ENCODE measurements around the gene MSANTD3. TPM values are rescaled to one million over a fixed set of nuclear protein-coding genes. Genes with fewer than 3 reads are reported as not detected.

The MSANTD3 gene
- total RNA-seq, 1 experiment from 2014 or later, result 86.9 TPM

DNA sequence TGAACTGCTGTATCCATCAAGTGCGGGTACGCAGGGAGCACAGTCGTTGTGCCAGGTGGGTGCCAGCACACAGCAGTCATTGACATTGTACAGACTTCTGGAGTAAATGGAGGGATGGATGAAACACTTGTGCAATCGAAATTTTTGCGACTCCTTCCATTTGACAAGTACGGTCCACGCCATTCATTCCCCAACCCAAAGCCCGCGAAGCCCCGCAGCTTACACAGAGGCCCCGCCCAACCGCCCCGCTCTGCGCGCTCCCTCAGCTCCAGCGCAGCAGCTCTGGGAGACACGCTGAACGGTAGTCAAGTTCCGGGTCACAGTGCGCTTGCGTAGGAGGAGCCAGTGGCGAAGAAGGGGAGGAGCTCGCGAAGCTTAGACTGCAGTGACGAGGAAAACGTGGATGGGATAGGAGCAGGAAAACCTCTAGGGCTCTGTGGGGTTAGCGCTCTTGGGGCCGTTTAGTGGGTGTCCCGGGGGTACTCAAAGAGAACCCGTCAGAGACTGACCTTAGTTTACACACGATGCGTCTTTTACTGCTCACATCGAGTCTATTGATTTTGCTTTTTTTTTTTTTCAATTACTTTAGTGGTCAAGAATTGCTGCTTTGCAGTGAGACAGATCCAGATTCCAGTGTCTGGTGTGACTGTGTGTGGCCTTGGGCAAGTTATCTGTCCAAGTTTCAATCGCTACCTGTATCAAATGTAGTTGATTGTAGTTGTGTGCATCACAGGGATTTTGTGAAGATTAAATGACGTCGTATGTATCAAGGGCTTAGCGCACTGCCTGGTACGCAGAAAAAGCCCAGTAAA lies 15.3 kb upstream of the MSANTD3 start:
- Histone ChIP-seq H3K9ac (ENCODE audit: low read length) (peak overlapping the region; percentile 27; the same call in 1 of the 2 replicates), H3K4me3 (ENCODE audit: low read length) (peak overlapping the region; percentile 56), H3K36me3 (ENCODE audit: low read depth, low read length) (no peaks in the 10 kb centered on the region), H3K4me2 (ENCODE audit: low read length) (peak overlapping the region; percentile 76), H4K20me1 (ENCODE audit: low read length) (no peaks in the 10 kb centered on the region), H3K9me3 (ENCODE audit: low read length) (no peaks in the 10 kb centered on the region), H3K27ac (ENCODE audit: low read length) (no peak overlapping the region), H3K27me3 (ENCODE audit: low read length) (no peaks in the 10 kb centered on the region), H3K79me2 (ENCODE audit: low read length) (no peaks in the 10 kb centered on the region), H3F3A (ENCODE audit: low read length, unreplicated experiment) (no peaks in the 10 kb centered on the region), H2AFZ (ENCODE audit: low read length) (peak overlapping the region; percentile 94), H3K9me2 (replicated peaks; ENCODE audit: low read length) (no peaks in the 10 kb centered on the region), H3K4me1 (ENCODE audit: insufficient read depth, low read length) (peaks cover 4% of the 10 kb centered on the region; the same call in 1 of the 2 replicates)
- TF ChIP-seq, protein P1, sequence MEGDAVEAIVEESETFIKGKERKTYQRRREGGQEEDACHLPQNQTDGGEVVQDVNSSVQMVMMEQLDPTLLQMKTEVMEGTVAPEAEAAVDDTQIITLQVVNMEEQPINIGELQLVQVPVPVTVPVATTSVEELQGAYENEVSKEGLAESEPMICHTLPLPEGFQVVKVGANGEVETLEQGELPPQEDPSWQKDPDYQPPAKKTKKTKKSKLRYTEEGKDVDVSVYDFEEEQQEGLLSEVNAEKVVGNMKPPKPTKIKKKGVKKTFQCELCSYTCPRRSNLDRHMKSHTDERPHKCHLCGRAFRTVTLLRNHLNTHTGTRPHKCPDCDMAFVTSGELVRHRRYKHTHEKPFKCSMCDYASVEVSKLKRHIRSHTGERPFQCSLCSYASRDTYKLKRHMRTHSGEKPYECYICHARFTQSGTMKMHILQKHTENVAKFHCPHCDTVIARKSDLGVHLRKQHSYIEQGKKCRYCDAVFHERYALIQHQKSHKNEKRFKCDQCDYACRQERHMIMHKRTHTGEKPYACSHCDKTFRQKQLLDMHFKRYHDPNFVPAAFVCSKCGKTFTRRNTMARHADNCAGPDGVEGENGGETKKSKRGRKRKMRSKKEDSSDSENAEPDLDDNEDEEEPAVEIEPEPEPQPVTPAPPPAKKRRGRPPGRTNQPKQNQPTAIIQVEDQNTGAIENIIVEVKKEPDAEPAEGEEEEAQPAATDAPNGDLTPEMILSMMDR (conservative IDR thresholded peaks at IDR 0.05; ENCODE audit: low read depth, low read length), result no peak
- TF ChIP-seq EZH2phosphoT487 (IDR thresholded peaks at IDR 0.05; ENCODE audit: borderline replicate concordance, low read length) (no peak), EZH2 (IDR thresholded peaks at IDR 0.05; ENCODE audit: low read length, unreplicated experiment) (no peak)
- BruUV-seq (replicated peaks), result no TSS peak
- DNase-seq (peak; percentile 83), ATAC-seq (peak; percentile 95)
- intact Hi-C loops (cut with micrococcal nuclease), result no loop called here
- ChIA-PET POLR2A (ENCODE audit: unreplicated experiment) (interaction anchor here (0.6 to 1.0 kb wide), 4 partner anchors 18 to 112 kb away, joined by 3 read pairs; no protein-coding TSS in a partner anchor), CTCF (interaction anchor here (0.6 to 0.7 kb wide), 2 partner anchors 37 to 189 kb away, joined by 3 to 5 read pairs; no protein-coding TSS in a partner anchor)

- intact Hi-C loops (cut with micrococcal nuclease), result no loop called here
- Histone ChIP-seq H4K20me1 (ENCODE audit: low read length) (no peaks in the 10 kb centered on the region), H3K4me3 (ENCODE audit: low read length) (no peak overlapping the region), H3K4me2 (ENCODE audit: low read length) (no peak overlapping the region), H3F3A (ENCODE audit: low read length, unreplicated experiment) (no peaks in the 10 kb centered on the region), H3K9ac (ENCODE audit: low read length) (no peak overlapping the region), H3K27me3 (ENCODE audit: low read length) (no peaks in the 10 kb centered on the region), H3K36me3 (ENCODE audit: low read depth, low read length) (no peaks in the 10 kb centered on the region), H3K79me2 (ENCODE audit: low read length) (no peaks in the 10 kb centered on the region), H2AFZ (ENCODE audit: low read length) (no peak overlapping the region), H3K9me2 (replicated peaks; ENCODE audit: low read length) (no peaks in the 10 kb centered on the region), H3K4me1 (ENCODE audit: insufficient read depth, low read length) (peaks cover 4% of the 10 kb centered on the region; the same call in 1 of the 2 replicates), H3K27ac (ENCODE audit: low read length) (no peak overlapping the region), H3K9me3 (ENCODE audit: low read length) (no peaks in the 10 kb centered on the region)
- ATAC-seq (no peak), DNase-seq (no peak)
- CTCF ChIA-PET, result interaction anchor here (0.6 kb wide), 1 partner anchor 47 kb away, joined by 8 read pairs; no protein-coding TSS in a partner anchor
- TF ChIP-seq, protein P1 (conservative IDR thresholded peaks at IDR 0.05; ENCODE audit: low read depth, low read length), result no peak
- no peak for TF ChIP-seq EZH2phosphoT487 (IDR thresholded peaks at IDR 0.05; ENCODE audit: borderline replicate concordance, low read length)
- TF ChIP-seq EZH2 (IDR thresholded peaks at IDR 0.05; ENCODE audit: low read length, unreplicated experiment), result no peak
- POLR2A ChIA-PET (ENCODE audit: unreplicated experiment), result interaction anchor here (0.6 to 0.8 kb wide), 2 partner anchors 9 to 183 kb away, joined by 4 to 11 read pairs; no protein-coding TSS in a partner anchor
- no TSS peak for BruUV-seq (replicated peaks)
Observed at GRCh38 chr9:100413839-100414420, 13.0 kb upstream of the MSANTD3 start.
